ENCODE results near the gene CILP. TPM values are rescaled to one million over a fixed set of nuclear protein-coding genes. Genes with fewer than 3 reads are reported as not detected.

CILP gene, protein sequence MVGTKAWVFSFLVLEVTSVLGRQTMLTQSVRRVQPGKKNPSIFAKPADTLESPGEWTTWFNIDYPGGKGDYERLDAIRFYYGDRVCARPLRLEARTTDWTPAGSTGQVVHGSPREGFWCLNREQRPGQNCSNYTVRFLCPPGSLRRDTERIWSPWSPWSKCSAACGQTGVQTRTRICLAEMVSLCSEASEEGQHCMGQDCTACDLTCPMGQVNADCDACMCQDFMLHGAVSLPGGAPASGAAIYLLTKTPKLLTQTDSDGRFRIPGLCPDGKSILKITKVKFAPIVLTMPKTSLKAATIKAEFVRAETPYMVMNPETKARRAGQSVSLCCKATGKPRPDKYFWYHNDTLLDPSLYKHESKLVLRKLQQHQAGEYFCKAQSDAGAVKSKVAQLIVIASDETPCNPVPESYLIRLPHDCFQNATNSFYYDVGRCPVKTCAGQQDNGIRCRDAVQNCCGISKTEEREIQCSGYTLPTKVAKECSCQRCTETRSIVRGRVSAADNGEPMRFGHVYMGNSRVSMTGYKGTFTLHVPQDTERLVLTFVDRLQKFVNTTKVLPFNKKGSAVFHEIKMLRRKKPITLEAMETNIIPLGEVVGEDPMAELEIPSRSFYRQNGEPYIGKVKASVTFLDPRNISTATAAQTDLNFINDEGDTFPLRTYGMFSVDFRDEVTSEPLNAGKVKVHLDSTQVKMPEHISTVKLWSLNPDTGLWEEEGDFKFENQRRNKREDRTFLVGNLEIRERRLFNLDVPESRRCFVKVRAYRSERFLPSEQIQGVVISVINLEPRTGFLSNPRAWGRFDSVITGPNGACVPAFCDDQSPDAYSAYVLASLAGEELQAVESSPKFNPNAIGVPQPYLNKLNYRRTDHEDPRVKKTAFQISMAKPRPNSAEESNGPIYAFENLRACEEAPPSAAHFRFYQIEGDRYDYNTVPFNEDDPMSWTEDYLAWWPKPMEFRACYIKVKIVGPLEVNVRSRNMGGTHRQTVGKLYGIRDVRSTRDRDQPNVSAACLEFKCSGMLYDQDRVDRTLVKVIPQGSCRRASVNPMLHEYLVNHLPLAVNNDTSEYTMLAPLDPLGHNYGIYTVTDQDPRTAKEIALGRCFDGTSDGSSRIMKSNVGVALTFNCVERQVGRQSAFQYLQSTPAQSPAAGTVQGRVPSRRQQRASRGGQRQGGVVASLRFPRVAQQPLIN
- 10 to 100 TPM in 3 of 4 donors, 1 to 10 TPM in 1; 5.4 to 49.9 (median 41.6) TPM for total RNA-seq

DNA sequence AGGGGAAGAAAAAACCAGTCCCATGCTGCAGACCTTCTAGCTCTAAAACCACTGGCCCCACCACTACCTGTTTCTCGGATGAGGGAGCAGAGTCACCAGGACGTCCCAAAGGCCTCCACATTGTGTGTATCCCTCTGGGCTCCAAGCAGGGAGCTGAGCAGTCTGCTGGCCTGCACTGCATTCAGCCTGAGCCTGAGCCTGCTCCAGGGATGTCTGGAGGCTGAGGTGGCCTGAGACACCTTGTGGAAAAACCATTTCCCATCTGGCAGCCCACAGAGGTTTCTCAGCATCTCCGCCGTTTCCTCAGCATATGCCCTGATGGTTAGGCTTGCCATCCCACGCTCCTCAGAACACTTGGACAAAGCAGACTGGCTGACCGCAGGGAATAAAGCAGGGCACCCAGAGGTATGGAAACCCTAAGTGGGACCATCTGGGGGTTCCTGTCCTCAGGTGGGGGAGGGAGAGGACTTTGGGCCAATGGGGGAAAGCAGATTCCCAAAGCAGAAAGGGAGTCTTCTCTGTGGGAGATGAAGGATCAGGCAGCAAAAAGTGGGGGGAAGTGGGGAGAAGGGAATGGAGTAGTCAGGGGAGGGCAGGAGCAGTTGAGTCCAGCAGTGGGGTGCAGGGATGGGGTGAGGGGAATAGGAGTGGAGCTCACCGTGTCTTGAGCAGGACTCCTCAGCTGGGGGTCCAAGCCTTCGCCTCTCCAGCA, at the start of gene CILP:
Gene CILP, minus strand, starts transcription at position 704 of the 712 bp plus-strand sequence. CDS start 1,718 bp downstream, outside the sequence.
- TF ChIP-seq, protein P1, sequence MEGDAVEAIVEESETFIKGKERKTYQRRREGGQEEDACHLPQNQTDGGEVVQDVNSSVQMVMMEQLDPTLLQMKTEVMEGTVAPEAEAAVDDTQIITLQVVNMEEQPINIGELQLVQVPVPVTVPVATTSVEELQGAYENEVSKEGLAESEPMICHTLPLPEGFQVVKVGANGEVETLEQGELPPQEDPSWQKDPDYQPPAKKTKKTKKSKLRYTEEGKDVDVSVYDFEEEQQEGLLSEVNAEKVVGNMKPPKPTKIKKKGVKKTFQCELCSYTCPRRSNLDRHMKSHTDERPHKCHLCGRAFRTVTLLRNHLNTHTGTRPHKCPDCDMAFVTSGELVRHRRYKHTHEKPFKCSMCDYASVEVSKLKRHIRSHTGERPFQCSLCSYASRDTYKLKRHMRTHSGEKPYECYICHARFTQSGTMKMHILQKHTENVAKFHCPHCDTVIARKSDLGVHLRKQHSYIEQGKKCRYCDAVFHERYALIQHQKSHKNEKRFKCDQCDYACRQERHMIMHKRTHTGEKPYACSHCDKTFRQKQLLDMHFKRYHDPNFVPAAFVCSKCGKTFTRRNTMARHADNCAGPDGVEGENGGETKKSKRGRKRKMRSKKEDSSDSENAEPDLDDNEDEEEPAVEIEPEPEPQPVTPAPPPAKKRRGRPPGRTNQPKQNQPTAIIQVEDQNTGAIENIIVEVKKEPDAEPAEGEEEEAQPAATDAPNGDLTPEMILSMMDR (IDR thresholded peaks at IDR 0.05 in 4 of 5, conservative IDR thresholded peaks at IDR 0.05 in 1 of 5): no peak
- Histone ChIP-seq H3K4me3 (peak within 1 kb of the TSS in 1 of 4 donors; percentile 29), H3K36me3 (no peaks in the 10 kb centered on the region), H3K4me1 (peaks cover 8 to 29% of the 10 kb centered on the region in 2 donors), H3K27me3 (no peaks in the 10 kb centered on the region), H3K27ac (peak within 1 kb of the TSS; percentile 41 to 77 (median 60)), H3K9me3 (no peaks in the 10 kb centered on the region)
- in situ Hi-C loops (cut with MboI; ENCODE audit: low sequenced_read_pairs in 4 of 4) (no loop called here), intact Hi-C loops (cut with DNase I; ENCODE audit: low total_unique reads) (no loop called here)
- no peak for DNase-seq
- ATAC-seq: no peak

DNA sequence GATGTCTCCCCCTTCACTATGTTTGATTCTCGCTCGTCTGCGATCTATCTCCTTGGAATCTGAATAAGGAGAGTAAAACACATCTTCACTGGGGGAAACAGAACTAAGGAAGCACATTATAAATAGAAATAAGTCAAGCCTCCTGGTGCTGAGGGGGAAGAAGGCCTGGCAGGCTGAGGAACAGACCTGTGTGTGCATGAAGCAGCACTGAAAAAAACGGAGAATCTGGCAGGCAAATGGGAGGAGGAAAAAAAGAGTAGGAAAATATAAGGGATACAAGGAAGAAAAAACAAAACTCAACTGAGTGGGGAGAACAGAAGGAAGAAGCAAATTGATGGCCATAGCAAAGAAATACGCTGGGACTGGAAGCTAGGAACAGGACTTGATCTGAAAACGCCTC, 49.7 kb upstream of the CILP start:
- ATAC-seq (no peak), DNase-seq (no peak)
- Histone ChIP-seq H3K27ac (no peak overlapping the region), H3K4me3 (no peak overlapping the region), H3K4me1 (peaks cover 0 to 6% of the 10 kb centered on the region in 2 donors), H3K36me3 (peaks cover 3 to 66% of the 10 kb centered on the region in 2 donors), H3K9me3 (no peaks in the 10 kb centered on the region), H3K27me3 (no peaks in the 10 kb centered on the region)
- in situ Hi-C loops (cut with MboI; ENCODE audit: low sequenced_read_pairs in 4 of 4): loop anchor here in 2 of 4 donors (5.0 to 25.0 kb wide), 3 partner anchors 64 to 224 kb away; partner anchors contain the start of genes MTFMT (in 1 of the 2) and SLC51B (in 1 of the 2)
- intact Hi-C loops (cut with DNase I; ENCODE audit: low total_unique reads): no loop called here
- TF ChIP-seq, protein P1 (IDR thresholded peaks at IDR 0.05 in 4 of 5, conservative IDR thresholded peaks at IDR 0.05 in 1 of 5): no peak
- no peak for TF ChIP-seq POLR2A (IDR thresholded peaks at IDR 0.05)

DNA sequence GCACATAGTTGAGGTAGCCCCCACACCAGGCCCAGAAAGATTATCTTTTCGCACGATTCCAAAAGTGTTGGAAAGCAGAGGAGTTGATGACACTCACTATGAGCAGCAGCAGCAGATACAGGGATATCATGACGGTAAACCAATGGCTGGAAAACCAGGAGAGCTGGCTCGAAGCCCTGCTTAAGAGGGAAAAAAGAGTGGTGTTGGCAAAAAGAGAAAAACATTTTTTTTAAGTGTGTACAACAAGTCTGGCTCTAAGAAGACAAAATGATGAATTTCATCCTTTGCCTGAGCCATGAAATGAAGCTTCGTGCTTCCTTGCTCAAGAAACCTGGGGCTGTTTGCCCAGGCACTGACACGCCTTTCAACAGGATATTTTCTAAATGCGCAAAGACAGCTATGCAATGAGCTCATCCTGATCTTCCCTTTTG, 48.1 kb upstream of the CILP start:
- in situ Hi-C loops (cut with MboI; ENCODE audit: low sequenced_read_pairs in 4 of 4) (loop anchor here in 1 of 4 donors (25.0 kb wide), 1 partner anchor 222 kb away; the partner anchor contains the start of genes MTFMT and SLC51B), intact Hi-C loops (cut with DNase I; ENCODE audit: low total_unique reads) (no loop called here)
- peak overlapping the region; percentile 15 to 63 (median 42) for H3K27ac ChIP-seq
- H3K4me1 ChIP-seq: peaks cover 0 to 6% of the 10 kb centered on the region in 2 donors
- H3K4me3 ChIP-seq: no peak overlapping the region
- peak; percentile 8 to 58 for DNase-seq
- no peaks in the 10 kb centered on the region for H3K27me3 ChIP-seq
- peaks cover 3 to 70% of the 10 kb centered on the region in 2 donors for H3K36me3 ChIP-seq
- peak; percentile 63 to 64 for ATAC-seq
- no peaks in the 10 kb centered on the region for H3K9me3 ChIP-seq
- no peak for TF ChIP-seq POLR2A (IDR thresholded peaks at IDR 0.05)
- TF ChIP-seq, protein P1 (IDR thresholded peaks at IDR 0.05 in 4 of 5, conservative IDR thresholded peaks at IDR 0.05 in 1 of 5): no peak

Data from gastrocnemius medialis (tissue), 4 donors.